Measurements from ENCODE around the gene MYH10. TPM values are rescaled to one million over a fixed set of nuclear protein-coding genes. Genes with fewer than 3 reads are reported as not detected.

The MYH10 gene
- total and polyA plus RNA-seq, 2 experiments from 2014 or later: 75.6 to 87.8 TPM

- WGBS (ENCODE audit: low lambda C conversion rate, missing lambda C conversion rate): 97% methylated on average over 7 of the region's 7 CpGs
- Histone ChIP-seq H4K20me1 (ENCODE audit: insufficient read depth, poor library complexity, severe bottlenecking) (no peaks in the 10 kb centered on the region), H2AFZ (no peak overlapping the region), H3K9me2 (replicated peaks; ENCODE audit: insufficient read depth) (no peaks in the 10 kb centered on the region), H3K4me1 (ENCODE audit: insufficient read depth) (no peaks in the 10 kb centered on the region), H3K79me2 (no peaks in the 10 kb centered on the region), H3K4me2 (no peak overlapping the region), H3K9me3 (ENCODE audit: low read depth) (no peaks in the 10 kb centered on the region), H3K4me3 (no peak overlapping the region), H3K36me3 (replicated peaks; ENCODE audit: insufficient read depth, low read depth) (no peaks in the 10 kb centered on the region), H3K27ac (no peak overlapping the region), H3K27me3 (no peaks in the 10 kb centered on the region)
- DNase-seq (ENCODE audit: low spot score): no peak
- TF ChIP-seq EZH2 (IDR thresholded peaks at IDR 0.05; ENCODE audit: borderline replicate concordance): no peak
- no peak for TF ChIP-seq EZH2phosphoT487 (IDR thresholded peaks at IDR 0.05; ENCODE audit: low read depth, severe bottlenecking, unreplicated experiment)
- TF ChIP-seq CTCF (IDR thresholded peaks at IDR 0.05; ENCODE audit: poor library complexity): no peak
Measured at GRCh38 chr17:8647956-8648355, 17.4 kb upstream of the MYH10 start.

DNA sequence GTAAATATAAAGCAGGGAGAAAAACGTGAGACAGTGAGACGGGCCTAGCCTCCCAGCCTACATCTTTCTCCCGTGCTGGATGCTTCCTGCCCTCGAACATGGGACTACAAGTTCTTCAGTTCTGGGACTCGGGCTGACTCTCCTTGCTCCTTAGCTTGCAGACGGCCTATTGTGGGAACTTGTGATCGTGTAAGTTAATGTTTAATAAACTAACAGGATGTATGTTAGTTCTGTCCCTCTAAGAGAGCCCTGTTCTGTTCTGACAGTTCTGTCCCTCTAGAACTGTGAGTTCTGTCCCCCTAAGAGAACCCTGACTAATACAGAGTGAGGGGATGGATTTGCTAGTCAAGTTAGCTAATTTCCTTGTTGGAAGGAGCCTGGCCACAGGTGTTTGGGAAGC is 16.7 kb upstream of the MYH10 start:
- 74% methylated on average over 7 of the region's 7 CpGs for WGBS (ENCODE audit: low lambda C conversion rate, missing lambda C conversion rate)
- H3K4me1 ChIP-seq (ENCODE audit: insufficient read depth): no peaks in the 10 kb centered on the region
- H3K36me3 ChIP-seq (replicated peaks; ENCODE audit: insufficient read depth, low read depth): no peaks in the 10 kb centered on the region
- H2AFZ ChIP-seq: no peak overlapping the region
- no peaks in the 10 kb centered on the region for H3K9me3 ChIP-seq (ENCODE audit: low read depth)
- H3K79me2 ChIP-seq: no peaks in the 10 kb centered on the region
- H3K27ac ChIP-seq: no peak overlapping the region
- no peaks in the 10 kb centered on the region for H3K9me2 ChIP-seq (replicated peaks; ENCODE audit: insufficient read depth)
- no peaks in the 10 kb centered on the region for H4K20me1 ChIP-seq (ENCODE audit: insufficient read depth, poor library complexity, severe bottlenecking)
- no peak overlapping the region for H3K4me3 ChIP-seq
- H3K4me2 ChIP-seq: no peak overlapping the region
- H3K27me3 ChIP-seq: no peaks in the 10 kb centered on the region
- DNase-seq (ENCODE audit: low spot score): no peak
- no peak for TF ChIP-seq EZH2phosphoT487 (IDR thresholded peaks at IDR 0.05; ENCODE audit: low read depth, severe bottlenecking, unreplicated experiment)
- TF ChIP-seq EZH2 (IDR thresholded peaks at IDR 0.05; ENCODE audit: borderline replicate concordance): no peak
- no peak for TF ChIP-seq CTCF (IDR thresholded peaks at IDR 0.05; ENCODE audit: poor library complexity)

DNA sequence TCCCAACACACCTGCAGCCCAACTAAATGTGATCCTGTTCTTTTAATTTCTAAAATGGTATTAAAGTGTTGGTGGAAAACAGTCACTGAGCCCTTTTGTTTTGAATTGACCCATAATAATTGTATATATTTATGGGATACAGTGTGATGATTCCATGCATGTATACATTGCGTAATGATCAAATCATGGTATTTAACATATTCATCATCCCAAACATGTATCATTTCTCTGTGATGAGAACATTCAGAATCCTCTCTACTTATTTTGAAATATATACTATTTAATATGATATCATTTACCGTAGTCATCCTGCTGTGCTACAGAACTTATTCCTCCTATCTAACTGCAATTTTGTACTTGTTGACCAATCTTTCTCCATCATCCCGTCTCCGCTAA is 14.0 kb upstream of the MYH10 start:
- no peak for DNase-seq (ENCODE audit: low spot score)
- Histone ChIP-seq H2AFZ (no peak overlapping the region), H4K20me1 (ENCODE audit: insufficient read depth, poor library complexity, severe bottlenecking) (no peaks in the 10 kb centered on the region), H3K4me2 (no peak overlapping the region), H3K79me2 (no peaks in the 10 kb centered on the region), H3K36me3 (replicated peaks; ENCODE audit: insufficient read depth, low read depth) (no peaks in the 10 kb centered on the region), H3K9me2 (replicated peaks; ENCODE audit: insufficient read depth) (no peaks in the 10 kb centered on the region), H3K4me3 (no peak overlapping the region), H3K27ac (no peak overlapping the region), H3K27me3 (no peaks in the 10 kb centered on the region), H3K9me3 (ENCODE audit: low read depth) (no peaks in the 10 kb centered on the region), H3K4me1 (ENCODE audit: insufficient read depth) (no peaks in the 10 kb centered on the region)
- TF ChIP-seq EZH2 (IDR thresholded peaks at IDR 0.05; ENCODE audit: borderline replicate concordance) (no peak), CTCF (IDR thresholded peaks at IDR 0.05; ENCODE audit: poor library complexity) (no peak), EZH2phosphoT487 (IDR thresholded peaks at IDR 0.05; ENCODE audit: low read depth, severe bottlenecking, unreplicated experiment) (no peak)
- WGBS (ENCODE audit: low lambda C conversion rate, missing lambda C conversion rate): 99% methylated on average over 4 of the region's 4 CpGs
